Activated CD4-positive, CD25-positive, alpha-beta regulatory T cell treated with anti-CD3 and anti-CD28 coated beads, Interleukin-2, amount 50 U/mL, for 24 hours (primary cell): ENCODE results near the gene PLA2G4B.
A peak's percentile ranks its signal among the peaks of the same experiment; 100 is the strongest.

Source experiments
- ATAC-seq, 2 donors: fragments of 150-1000 bp; cut with Tn5 transposase; one replicate each; pipeline ENCODE4 v1.10.0; 2021; ENCODE audit warnings: mild to moderate bottlenecking in 1 of 2, moderate library complexity in 1 of 2

Gene PLA2G4B

GRCh38 chr15:41851755-41852370 lies 13.2 kb downstream of the PLA2G4B start:
- no peak for ATAC-seq

DNA sequence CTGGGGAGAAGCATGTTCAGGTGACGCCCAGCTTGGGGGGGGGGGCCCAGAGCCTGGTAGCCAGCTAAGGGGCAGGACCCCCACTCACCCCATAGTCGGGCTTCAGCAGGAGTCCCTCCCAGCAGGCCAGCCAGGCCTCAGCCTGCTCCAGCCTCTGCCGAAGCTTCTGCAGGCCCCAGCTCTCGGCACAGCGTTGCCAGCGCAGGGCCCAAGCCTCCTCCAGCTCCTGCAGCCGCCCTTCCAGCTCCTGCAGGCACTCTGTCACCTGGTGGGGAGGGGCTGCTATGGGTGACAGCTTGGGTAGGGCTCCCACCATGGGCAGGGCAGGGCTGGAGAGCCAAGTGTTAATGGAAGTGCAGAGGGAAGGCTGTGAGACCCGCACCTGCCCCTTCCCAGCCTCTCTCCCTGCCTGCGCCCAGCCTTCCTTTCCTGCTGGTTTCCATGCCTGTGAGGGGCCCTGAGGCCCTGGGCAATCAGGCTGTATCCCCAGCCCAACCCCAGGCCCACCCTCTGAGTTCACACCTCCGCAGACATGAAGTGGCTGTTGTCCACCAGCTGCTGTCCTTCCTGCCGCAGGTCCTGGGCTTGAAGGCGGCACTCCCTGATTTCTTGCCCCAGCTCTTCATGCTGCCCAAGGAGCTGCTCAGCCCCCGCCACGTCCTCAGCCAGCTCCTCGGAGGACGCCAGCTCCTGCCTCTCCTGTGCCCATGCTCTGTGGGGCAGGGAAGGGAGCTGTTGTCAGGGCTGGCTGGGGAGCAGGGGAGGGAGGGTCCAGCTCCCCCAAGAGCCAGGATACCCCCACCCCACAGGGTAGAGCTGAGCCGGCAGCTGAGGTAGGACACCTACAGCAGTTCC lies 14.3 kb downstream of the PLA2G4B start:
- ATAC-seq: no peak

GRCh38 chr15:41853831-41854230 lies 15.2 kb downstream of the PLA2G4B start:
- no peak for ATAC-seq

DNA sequence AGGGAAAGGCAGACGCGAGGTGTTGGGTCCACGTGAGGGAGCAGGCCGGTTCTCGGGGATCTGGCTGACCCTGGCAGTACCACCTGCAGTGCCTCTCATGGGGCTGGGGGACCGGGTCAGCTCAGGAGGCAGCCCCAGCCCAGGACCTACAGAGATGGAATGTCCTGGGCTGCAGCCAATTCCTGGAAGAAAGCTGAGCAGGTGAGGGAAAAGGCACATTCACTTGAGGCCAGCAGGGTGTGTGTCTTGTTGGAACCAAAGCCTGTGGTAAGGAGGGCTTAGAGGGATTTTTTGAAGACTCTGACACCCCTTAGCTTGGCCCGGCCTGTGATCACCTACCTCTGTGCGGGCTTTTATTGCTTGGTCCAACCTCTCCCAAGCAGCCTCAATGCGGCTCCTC lies 15.8 kb downstream of the PLA2G4B start:
- no peak for ATAC-seq

DNA sequence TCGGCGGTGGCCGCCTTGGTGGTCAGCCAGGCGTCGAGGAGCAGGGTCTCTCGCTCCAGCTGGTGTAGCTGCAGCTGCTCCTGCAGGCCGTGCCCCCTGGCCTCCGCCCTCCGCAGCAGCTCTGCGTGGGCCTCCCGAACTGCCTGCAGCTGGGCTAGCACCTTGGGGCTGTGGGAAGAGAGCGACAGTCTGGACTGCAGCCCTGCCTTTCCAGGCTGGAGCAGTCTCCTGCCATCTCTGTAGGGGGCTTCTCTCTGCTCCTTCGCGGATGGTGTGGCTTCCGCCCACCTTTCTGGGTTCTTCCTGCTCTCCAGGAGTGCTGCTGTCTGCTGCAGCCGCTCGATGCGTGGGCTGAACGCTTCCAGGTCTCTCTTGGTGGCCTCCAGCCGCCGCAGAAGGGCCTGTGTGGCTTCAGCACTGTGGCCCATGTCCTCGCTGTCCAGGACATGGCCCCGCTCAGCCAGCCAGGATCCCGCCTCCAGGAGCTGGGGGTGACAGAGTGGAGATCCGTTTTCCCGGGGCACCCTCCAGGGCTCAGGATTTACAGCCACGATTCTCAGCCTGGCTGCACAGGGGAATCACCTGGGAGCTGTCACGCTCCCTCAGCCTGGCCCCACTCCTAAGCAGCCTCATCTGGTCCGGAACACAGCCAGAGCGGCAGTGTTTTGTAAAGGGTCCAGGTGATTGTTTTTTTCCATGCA lies 16.8 kb downstream of the PLA2G4B start:
- no peak for ATAC-seq

DNA sequence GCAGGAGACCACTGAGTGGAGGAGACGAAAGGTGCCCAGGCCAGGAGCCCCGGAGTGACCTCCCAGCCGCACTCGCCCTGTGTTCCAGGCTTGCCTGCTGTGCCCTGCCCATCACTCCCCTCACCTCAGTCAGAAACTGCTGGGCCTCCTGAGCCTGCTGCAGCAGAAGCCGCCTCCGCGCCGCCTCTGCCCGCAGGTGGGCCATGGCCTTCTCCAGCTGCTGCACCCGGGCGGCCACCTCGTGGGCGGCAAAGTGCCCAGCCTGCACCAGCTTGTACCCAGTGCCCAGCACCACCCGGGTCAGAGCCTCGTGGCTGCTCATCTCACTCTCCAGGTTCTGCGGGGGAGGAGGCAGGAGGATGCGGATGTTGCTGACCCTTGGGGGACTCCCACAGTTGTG lies 17.6 kb downstream of the PLA2G4B start:
- no peak for ATAC-seq

DNA sequence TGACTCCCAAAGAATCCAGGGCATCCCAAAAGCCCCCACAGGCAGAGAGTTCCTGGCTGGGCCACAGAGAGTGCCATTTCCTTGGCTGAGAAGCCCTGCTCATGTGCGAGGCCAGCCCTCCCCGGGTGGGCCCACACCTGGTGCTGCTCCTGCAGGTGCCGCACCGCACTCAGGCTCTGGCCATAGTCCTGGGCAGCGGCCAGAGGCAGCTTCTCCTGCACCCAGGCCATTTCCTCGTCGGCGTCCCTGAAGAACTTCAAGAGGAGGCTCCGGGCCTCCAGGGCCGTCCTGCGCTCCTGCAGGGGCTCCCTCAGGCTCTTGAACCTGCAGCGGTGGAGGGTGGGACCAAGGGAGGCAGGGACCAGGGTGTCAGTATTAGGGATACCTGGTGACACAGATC lies 18.1 kb downstream of the PLA2G4B start:
- no peak for ATAC-seq

GRCh38 chr15:41857316-41857715 lies 18.7 kb downstream of the PLA2G4B start:
- no peak for ATAC-seq

- ATAC-seq: no peak
Measured at GRCh38 chr15:41858756-41859155, 20.1 kb downstream of the PLA2G4B start.

GRCh38 chr15:41860049-41860828 lies 21.6 kb downstream of the PLA2G4B start:
- no peak for ATAC-seq

DNA sequence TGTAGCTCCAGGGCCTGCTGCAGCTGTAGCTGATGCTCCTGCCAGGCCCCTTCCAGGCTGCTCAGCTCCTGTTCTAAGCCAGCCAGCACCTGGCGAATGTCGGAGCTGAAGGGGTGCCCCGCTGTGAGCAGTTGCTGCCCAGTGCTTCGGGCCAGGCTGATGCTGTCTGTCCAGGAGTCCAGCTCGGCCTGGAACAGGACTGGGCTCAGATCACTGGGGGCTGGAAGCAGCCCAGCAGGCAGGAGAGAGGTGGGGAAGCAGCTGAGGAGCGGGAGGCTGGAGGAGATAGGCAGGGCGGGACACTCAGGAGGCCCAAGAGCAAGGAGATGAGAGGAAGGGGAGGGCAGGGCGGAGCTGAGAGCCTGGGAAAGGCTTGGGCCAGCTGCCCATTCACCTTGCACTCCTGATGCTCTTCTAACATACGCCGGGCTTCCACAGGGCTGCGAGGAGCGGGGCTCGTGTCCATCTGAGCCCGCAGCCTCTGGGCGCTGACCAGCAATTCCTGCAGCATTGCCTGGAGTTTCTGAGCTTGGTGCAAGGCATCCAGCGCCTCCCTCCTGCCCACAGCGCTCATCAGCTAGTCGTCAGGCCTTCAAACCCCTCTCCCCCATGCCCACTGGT lies 23.2 kb downstream of the PLA2G4B start:
- no peak for ATAC-seq

DNA sequence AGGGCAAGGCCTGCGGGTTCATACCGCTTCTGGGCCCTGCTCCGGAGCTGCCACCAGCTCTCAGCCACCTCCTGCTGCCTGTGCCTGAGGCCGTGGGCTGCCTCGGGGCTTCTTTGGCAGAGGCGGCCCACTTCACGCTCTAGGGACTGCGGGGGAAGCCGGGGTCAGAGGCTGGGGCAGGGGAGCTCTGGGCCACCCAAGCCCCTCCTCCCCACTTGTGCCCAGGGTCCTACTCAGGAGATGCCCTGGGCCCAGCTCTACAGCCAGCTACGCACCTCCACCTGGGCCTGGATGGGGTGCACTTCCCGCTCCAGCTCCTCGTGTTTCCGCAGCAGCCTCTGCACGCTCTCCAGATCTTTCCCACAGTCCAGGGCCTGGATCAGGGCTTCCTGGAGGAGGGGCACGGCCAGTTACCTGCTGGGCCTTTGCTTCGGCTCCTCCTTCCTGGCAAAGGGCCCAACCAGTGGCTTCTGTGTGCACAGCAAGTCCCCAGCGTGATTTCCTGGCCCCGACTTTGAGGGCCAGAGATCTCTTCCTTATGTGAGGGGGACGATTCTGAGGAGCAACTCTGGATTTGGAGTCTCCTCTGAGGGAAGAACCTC lies 24.0 kb downstream of the PLA2G4B start:
- no peak for ATAC-seq

DNA sequence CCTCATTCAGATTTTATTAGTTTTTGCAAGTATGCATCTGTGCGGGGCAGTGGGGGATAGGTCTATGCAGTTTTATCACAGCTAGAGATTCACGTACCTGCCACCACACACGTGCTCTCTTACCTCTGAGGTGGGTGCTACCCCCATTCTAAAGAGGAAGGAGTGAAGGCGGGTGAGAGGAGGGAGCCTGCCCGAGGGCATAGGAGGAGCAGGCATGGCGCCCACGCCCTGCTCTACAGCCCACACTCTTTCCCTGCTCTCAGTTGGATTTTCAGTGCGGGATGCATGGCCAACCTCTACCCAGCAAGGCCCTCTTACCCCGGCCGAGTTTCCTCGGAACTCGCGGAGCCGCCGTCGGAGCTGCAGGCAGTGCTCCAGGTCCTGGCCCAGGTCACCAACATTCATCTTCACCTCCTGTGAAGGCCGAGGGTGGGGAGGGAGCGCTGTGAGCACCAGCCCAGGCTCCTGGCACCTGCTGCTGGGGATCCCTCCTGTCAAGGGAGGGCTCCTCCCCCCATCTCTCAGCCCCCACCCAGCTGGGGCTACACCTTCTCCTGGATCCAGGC lies 26.9 kb downstream of the PLA2G4B start:
- no peak for ATAC-seq

- no peak for ATAC-seq
Measured at GRCh38 chr15:41866263-41866703, 27.6 kb downstream of the PLA2G4B start.

GRCh38 chr15:41866872-41867579 lies 28.4 kb downstream of the PLA2G4B start:
- ATAC-seq: no peak

GRCh38 chr15:41868321-41868720 lies 29.7 kb downstream of the PLA2G4B start:
- no peak for ATAC-seq

DNA sequence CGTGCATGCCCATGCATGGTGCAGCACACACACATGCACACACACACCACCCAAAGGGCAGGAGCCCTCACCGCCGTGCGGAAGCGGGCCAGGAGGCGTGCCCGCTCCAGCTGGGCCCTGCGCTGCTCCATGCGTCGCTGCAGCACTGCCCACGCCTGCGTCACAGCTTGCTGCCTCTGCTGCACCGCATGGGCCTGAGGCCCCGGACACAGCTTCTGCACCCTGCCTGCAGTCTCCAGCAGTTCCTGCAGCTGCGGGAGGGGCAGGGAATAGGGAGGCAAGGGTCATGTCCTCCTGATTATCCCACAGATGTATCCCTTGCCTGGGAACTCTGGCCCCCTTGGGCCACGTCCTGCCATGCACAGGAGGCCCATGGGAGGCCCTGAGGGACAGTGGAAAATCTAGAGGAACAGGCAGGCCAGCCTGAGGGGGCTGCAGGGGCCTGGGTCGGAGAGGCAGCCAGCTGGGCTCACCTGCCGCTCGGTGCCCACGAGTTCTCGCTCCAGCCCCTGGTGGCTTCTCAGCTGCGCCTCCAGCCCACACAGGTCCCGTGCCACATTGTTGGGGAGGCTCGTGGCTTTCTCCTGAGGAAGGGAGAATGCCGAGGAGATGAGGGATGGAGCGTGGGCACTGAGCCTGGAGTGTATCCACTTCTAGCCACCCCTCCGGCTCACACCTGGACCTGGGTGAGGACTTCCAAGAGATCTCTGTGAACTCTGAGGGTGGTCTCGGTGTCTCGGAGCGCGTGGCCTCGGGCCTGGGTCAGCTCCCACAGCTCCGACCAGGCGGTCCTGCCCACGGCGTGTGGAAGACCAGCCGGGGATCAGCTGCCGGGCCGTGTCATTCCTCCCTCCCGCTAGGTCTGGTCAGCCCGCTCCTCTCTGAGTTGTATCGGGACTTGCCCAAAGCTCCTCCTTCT lies 31.4 kb downstream of the PLA2G4B start:
- no peak for ATAC-seq

DNA sequence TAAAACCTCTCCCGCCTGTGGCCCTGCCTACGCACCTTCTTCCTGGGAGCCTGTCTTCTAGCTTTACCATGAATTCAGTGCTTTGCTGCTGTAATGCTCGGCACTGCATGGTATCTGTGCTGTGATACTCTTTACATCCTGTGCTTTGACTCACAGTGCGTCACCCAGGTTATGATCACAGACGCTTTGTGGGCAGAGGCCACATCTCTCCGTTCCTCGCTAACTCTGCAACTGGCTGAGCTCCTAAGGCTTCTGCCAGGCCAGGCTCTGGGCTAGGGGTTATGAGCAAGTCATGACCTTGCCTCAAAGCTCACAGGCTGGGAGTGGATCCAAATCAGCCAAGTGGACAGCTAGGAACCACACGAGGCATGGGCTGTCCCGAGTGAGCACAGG lies 32.0 kb downstream of the PLA2G4B start:
- peak; percentile 88 to 96 for ATAC-seq

GRCh38 chr15:41871175-41871905 lies 32.7 kb downstream of the PLA2G4B start:
- no peak for ATAC-seq
